ENCODE measurements around the gene IL1R2. TPM values are rescaled to one million over a fixed set of nuclear protein-coding genes. Genes with fewer than 3 reads are reported as not detected.
A peak's percentile ranks its signal among the peaks of the same experiment; 100 is the strongest.

The IL1R2 gene
- total RNA-seq, 1 donor from 2014 or later, result 0.34 TPM

DNA sequence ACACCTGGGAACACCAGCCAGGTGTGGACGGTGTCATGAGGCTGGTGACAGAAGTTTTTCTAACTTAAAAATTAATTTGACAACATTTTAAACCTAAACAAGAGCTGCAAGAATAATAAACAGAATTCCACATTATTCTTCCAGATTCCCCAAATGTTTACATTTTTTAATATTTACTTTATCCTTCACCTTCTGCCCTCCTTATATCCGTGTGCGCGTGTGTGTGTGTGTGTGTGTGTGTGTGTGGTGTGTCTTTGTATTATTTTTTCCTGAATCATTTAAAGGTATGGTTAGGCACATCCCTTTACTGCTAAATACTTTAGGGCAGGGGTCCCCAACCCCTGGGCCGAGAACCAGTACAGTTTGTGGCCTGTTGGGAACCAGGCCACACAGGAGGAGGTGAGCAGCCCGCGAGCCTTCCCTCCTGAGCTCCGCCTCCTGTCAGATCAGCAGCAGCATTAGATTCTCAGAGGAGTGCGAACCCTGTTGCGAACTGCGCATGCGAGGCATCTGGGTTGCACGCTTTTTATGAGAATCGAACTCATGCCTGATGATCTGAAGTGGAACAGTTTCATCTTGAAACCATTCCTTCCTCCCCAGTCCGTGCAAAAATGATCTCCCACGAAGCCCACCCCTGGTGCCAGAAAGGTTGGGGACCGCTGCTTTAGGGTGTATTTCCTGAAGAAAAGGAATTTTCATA, 16.4 kb upstream of the IL1R2 start:
- no peak for DNase-seq

- DNase-seq, result no peak
Observed at GRCh38 chr2:101976891-101977290, 14.9 kb upstream of the IL1R2 start.

DNA sequence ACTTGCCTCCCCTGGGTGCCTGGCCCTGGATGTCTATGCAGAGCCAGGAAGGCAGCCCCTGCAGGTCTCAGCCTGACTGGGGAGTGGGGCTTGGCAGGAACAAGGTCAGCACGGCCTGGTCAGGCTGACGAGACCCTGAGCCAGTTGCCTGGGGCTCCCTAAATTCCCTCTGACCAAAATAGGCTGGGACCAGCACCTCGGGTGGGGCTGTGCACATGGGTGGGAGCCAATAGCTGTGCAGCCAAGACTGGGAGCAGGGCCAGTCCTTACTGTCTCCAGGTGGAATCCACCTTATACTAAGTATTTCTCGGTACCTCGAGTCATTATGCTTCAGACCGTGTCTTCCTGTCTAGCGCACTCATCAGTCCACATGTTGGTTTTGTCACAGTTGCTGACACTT, 11.4 kb upstream of the IL1R2 start:
- DNase-seq, result no peak

DNA sequence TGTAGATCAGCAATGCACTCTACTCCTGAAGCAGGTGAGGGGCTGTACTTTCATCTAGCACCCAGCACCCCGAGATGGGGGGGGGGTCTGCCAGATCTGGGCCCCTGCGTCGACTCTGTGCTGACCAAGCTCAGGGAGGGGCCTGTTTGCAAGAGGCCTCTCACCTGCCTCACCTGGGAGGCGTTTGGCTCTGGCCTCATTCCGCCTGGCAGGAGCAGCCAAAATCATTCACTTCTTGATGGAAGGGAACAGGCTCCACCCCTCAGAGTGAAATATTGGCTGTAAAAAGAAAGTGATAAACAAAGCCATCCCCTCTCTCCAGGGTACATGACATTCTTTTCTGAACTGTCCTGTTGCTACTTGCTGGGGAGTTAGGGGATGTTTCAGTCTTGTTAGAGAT, 10.7 kb upstream of the IL1R2 start:
- no peak for DNase-seq

DNA sequence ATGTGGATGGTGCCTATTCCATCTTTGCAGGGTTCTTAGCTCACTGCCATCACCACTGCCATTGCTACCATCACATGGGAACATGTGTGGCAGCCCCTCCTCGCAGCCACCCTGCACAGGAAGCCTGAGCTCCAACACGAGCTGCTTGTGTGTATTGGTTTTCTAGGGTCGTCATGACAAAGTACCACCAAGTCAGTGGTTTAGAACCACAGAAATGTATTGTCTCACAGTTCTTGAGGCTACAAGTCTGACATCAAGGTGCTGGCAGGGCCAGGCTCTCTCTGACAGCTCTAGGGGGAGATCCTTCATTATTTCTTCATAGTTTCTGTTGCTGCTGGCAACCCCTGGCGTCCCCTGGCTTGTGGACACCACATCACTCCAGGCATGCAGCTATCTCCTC, 10.3 kb upstream of the IL1R2 start:
- DNase-seq, result no peak

DNA sequence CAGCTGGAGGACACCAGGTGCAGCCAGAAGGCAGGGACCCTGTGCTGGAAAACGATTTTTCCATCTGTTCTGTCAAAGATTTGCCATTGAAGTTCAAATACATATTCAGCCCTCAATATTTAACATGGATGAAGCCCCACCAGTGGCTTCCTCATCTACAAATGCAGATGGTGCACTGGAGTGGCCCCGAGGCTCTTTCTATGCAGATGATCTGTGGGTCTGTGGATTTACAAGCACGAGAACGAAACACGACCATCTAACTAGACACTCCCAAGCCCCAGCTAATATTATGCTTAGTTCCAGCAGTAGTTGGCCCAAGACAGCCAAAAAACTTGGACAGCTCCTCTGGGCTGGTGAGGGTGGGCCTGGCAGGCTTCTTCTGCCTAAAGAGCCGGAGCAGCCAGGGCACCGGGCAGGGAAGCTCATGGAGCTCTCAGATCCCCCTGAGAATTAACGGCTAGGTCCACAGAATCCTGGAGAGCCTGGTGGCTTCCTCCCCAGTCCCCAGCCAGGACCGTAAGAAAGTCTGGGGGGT, 9.2 kb upstream of the IL1R2 start:
- no peak for DNase-seq

- DNase-seq, result no peak
Observed at GRCh38 chr2:101983486-101983885, 8.3 kb upstream of the IL1R2 start.

DNA sequence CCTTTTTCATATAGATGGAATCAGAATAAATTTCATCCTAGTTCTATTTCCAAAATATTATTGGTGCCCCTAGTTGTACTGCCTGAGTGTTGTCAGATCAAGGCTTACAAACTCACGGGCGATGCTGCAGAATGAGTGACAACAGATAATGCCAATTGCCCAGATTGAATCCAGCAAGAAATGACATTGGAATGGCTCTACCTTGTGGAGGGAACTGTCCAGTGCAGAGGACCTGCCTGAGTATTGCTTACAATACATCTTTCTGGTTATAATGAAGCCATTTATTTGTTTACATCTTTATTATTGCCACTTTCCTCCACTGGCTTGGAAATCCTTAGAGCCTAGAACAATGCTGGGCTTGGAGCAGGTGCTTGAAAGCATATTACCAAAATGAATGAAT, 7.8 kb upstream of the IL1R2 start:
- DNase-seq, result peak; percentile 32

DNA sequence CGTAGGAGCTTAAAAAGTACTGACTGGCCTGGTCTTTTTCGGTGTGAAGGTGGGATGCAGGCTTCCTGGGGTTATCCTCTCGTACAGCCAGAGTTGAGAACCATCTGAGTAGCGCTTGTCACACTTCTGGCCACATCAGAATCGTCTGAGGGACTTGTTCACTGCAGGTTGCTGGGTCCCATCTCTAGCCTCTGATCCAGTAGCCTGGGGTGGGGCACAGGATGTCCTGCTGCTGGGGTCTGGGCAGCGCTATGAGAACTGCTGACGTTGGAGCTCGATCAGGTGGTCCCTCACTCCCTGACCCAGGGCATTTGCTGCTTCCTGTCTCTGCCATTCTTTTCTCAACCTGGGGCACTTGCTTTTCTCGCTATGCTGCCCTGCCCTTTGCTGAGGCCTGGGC, 7.1 kb upstream of the IL1R2 start:
- DNase-seq, result no peak

DNA sequence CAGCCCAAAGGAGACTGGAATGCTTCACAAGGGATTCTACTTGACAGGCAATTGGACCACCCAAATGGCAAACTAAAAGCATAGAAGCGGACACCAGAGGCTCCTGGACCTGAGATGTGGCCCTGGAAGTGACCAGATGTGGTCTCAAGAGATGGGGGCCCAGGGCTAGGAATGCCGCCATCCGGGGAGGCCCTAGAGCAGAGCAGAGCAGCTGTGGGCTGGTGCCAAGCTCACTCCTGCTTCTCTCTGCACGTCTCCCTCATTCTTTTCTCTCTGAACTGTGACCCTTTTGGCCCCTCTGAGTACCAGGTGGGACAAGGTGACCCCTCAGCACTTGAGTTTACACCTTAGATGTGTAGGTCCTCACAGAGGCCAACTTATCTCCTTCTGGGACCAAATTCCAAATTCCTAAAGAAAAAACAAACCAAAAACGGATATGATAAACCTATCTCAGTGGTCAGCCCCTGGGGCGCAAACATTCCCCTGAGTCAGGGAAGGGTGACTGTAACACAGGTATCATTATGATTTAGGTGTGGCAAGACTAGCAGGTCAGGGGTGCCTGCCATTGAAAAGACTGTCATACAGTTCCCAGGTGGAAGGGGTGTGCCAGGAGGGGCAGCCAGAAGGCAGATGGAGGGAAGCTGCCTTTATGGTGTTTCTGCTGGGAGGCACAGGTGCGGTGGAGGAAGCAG, 6.5 kb upstream of the IL1R2 start:
- DNase-seq, result no peak

DNA sequence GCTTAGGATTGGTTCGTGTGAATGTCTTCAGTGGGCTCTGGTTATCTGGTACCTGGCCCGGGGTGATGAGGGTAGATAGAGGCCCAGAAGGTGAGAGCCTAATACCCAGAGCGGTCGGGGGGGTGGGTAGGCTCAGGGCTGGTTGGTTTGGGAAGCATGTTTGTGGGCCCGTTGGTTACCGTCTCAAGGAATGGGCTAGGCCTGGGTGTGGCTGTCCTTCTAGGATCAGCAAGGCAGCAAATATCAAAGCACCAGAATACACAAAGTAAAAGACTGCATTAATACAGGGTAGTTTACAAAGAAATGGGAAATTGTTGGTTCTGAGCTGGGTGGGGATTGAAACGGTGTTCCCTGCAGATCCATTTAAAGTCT, 6.0 kb upstream of the IL1R2 start:
- DNase-seq, result no peak

- DNase-seq, result no peak
Observed at GRCh38 chr2:101986376-101986775, 5.4 kb upstream of the IL1R2 start.

GRCh38 chr2:101986804-101987740, 4.7 kb upstream of the IL1R2 start:
- DNase-seq, result no peak

DNA sequence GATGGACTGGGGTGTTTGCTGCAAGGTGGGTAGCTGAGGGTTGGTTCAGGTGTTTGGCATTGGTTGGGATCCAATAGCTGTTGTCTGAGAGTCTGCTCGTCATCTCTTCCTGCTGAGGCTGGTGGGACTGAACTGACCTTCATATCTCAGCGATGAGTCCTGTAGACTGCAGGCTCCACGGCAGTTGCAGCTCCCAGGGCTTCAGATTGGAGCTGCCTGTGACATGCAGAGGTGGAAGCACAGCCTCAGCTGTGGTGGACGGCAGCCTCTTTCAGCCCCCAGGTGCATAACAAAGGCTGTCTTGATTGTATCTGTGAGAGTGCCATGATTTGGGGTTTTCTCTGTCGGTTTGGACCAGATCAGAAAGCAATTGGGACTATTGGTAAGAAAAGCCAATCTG, 3.9 kb upstream of the IL1R2 start:
- no peak for DNase-seq

- no peak for DNase-seq
Observed at GRCh38 chr2:101988541-101988940, 3.2 kb upstream of the IL1R2 start.

DNA sequence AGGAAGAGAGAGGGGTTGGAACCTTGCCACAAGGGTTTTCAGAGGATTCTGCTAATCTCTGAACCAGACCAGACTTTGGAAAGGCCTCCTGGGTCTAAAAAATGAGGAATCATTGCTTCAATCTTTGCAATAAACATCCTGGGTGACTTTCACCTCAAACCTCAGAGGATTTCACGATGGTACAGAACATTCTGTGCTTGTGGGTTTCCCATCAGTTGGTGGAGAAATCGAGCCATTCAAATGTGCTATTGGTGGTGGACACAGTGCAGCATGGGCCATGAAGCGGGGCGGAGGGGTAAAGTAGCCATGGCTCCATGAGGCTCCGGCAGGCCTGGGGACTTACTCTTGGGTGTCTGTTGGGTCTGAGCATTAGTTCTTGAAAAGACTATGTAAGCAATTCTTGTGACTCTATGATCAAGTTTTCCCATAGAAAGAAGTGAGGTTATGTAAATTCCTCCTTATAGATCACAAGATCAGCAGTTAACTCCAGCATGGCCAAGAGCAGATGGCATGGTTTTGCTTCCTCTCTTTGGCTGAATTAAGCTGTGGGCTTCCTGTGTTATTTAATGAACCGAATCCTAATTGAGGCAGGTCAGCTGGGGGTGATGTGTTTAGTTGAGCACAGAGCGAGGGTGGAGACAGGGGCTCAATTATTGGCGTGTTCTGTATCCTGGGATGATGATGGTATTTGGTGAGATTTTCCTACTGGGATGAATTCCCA, 1.9 kb upstream of the IL1R2 start:
- DNase-seq, result no peak

GRCh38 chr2:101993772-101994171, 2.0 kb downstream of the IL1R2 start:
- no peak for DNase-seq

DNA sequence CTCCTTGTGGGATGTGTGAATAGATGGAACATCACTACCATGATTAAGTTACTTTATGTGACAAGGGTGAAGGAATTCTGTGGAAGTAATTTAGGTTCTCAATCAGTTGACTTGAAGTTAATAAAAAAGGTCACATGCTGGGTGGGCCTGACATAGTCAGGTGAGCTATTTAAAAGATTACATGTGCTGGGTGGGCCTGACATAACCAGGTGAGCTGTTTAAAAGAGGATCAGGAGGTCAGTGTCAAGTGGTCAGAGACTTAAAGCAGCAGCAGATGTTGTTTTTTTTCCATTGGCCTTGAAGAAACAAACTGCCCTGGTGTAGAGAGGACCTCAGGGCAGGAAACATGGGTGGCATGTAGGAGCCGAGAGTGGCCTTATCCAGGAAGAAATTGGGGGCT, 3.3 kb downstream of the IL1R2 start:
- DNase-seq, result no peak

DNA sequence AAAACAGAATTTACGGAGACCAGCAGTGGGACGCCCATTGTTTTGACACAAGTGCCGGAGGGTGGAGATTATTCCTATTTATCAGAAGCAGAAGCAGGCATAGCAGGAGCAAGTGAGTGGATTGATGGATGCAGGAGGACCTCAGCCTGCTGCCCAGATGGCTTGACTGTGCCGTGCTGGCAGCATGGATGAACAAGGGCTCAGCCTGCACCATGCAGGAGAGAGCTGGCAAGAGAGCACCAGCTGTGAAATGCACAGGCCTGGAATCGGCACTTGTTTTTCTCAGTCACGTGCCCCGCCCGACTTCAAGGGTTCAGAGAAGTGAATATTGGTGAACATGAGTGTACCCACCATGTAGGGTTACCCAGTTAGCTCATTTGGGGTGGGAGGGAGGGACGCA, 4.0 kb downstream of the IL1R2 start:
- no peak for DNase-seq

DNA sequence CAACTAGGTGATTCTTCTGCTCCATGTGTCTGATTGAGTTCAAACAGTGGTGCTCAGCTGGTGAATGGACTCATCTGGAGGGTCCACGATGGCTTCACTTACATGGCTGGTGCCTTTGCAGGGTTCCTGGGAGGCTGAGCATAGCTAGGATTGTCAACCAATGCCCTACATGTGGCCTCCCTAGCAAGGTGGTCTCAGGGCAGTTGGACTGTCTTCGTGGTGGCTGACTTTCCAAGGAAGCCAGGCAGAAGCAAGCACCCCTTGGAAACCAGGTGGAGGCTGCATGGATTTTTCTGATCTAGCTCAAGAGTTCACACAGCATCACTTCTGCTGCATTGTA, 6.8 kb downstream of the IL1R2 start:
- no peak for DNase-seq

- DNase-seq, result no peak
Observed at GRCh38 chr2:101998896-101999789, 7.4 kb downstream of the IL1R2 start.

DNA sequence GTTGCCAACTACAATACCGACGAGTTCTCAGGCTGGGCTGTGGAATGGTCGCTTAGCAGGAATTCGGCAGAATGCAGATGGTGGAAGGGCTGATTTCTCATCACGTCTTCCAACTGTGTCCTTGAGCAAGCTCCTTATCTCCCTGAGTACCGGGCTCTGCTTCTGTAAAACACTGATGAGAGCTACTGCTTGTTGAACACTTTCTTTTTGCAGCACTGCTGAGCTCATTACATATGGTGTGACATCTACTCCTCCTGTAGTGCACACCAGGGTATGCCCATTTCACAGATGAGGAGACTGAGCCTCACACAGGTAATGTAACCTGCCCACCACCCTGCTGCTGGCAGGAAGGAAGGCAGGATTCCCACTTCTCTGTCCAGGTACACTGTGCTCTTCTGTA, 8.3 kb downstream of the IL1R2 start:
- DNase-seq, result no peak
